ENCODE data around the gene SLC34A1.

Gene SLC34A1

DNA sequence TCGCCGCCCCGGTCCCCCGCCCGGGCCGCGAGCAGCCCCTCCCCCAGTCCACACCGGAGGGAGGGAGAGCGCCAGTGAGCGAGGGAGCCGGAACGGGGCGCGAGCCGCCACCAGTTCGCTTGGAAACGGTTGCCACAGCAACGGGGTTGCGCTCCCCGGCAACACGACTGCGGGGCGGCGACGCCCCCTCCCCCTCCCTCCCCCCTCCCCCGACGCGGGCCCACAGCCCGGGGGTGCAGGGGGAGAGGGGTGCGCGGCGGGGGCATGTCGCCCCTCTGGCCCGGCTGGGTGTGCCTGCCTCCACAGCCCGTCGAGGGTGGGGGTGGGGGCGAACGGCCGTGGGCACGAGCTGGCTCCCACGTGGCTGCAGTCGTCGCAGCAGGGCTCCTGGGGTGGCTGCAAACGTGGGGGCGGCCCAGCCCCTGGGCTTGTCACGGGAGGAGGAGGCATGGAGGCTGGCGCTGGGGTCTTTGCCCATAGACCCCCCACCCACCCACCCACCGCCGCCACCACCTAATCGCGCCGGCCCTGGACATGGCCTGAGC, 62.9 kb downstream of the SLC34A1 start:
- DNase-seq, result peak in 1 of 2 experiments; percentile 15

DNA sequence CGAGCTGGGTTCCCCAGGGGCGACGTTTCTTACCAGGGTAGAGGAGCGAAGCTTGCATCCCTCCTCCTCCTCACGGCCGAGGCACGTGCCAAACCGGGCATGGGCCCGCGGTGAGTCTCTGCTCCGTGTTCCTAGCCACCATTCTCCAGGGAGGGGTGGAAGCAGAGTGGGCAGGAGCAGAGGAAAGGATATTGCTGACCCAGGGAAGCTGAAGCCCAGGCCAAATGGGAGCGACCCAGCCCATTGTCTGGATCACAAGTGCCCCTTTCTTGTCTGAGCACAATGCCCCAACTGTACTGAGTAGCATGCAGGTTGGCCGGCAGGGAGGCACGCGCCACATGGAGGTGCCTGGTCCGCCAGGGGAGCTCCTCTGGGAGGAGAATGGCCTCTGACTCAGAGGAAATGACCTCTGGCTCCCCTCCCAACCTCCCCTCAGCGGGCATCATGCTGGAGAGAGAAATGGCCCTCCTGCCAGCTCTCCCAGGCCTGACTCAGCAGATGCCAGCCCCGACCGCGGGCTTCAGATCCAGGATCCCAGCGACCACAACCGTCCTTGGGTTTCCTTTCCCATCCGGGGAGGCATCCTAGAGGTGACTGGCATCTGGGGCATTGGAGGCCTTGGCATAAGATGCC, 63.5 kb downstream of the SLC34A1 start:
- peak; percentile 40 to 55 for DNase-seq

All from AML-193 (cell line).